Measurements from ENCODE around the gene DPEP1.
"Not testable (repeated sequence)": the region's sequence is repeated elsewhere in the genome, so short reads cannot be mapped to it uniquely, and the experiment has no call there.

DPEP1 gene

DNA sequence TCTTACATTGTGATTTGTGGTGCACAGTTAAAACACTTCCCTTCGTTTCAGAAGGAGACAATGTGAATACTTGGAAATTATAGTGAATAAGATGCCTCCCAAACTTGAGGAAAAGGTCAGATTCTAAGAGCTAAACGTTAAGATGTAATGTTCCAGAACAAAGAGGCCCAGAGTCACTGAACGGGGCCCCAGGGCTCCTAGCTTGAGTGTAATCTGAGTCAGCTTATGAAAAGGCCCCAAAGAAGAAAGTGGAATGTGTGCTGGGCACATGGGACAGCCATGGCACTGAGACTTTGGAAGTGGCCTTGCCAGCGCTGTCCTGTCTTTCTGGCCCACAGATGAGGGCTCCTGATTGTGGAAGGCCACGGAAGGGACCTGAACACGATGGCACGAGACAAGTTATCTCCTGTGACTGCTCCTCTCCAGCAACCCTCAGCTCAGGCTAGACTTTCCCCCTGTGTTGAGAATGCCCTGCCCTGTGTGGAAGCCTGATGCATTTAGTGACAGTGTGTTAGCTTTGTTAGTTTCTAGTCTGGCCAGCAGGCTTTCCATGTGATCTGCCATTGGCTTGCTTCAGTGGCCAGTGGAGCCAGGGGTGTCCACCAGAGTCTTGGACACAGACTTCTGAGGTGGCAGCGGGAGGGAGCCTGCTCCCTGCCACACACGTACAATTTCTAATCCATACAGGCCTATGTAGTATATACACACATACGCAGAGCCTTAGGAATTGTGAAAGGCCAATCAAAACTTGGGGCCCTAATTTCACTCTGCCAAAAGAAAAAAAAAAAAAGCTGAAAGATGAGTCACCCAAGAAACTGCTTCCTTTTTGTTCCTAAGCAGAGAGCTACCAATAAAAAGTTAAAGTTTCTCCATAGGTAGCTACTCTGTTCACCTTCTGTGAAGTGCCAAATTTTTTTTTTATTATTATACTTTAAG, 57.3 kb downstream of the DPEP1 start:
- TF ChIP-seq, protein P1, sequence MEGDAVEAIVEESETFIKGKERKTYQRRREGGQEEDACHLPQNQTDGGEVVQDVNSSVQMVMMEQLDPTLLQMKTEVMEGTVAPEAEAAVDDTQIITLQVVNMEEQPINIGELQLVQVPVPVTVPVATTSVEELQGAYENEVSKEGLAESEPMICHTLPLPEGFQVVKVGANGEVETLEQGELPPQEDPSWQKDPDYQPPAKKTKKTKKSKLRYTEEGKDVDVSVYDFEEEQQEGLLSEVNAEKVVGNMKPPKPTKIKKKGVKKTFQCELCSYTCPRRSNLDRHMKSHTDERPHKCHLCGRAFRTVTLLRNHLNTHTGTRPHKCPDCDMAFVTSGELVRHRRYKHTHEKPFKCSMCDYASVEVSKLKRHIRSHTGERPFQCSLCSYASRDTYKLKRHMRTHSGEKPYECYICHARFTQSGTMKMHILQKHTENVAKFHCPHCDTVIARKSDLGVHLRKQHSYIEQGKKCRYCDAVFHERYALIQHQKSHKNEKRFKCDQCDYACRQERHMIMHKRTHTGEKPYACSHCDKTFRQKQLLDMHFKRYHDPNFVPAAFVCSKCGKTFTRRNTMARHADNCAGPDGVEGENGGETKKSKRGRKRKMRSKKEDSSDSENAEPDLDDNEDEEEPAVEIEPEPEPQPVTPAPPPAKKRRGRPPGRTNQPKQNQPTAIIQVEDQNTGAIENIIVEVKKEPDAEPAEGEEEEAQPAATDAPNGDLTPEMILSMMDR (IDR thresholded peaks at IDR 0.05; ENCODE audit: low read depth, low read length), result no peak
- H3K4me3 ChIP-seq (ENCODE audit: low read depth, low read length), result no peak overlapping the region

DNA sequence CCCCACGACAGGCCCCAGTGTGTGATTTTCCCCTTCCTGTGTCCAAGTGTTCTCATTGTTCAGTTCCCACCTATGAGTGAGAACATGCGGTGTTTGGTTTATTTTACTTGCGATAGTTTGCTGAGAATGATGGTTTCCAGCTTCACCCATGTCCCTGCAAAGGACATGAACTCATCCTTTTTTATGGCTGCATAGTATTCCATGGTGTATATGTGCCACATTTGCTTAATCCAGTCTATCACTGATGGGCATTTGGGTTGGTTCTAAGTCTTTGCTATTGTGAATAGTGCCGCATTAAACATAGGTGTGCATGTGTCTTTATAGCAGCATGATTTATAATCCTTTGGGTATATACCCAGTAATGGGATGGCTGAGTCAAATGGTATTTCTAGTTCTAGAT, 58.1 kb downstream of the DPEP1 start:
- H3K4me3 ChIP-seq (ENCODE audit: low read depth, low read length), result not testable (repeated sequence)

DNA sequence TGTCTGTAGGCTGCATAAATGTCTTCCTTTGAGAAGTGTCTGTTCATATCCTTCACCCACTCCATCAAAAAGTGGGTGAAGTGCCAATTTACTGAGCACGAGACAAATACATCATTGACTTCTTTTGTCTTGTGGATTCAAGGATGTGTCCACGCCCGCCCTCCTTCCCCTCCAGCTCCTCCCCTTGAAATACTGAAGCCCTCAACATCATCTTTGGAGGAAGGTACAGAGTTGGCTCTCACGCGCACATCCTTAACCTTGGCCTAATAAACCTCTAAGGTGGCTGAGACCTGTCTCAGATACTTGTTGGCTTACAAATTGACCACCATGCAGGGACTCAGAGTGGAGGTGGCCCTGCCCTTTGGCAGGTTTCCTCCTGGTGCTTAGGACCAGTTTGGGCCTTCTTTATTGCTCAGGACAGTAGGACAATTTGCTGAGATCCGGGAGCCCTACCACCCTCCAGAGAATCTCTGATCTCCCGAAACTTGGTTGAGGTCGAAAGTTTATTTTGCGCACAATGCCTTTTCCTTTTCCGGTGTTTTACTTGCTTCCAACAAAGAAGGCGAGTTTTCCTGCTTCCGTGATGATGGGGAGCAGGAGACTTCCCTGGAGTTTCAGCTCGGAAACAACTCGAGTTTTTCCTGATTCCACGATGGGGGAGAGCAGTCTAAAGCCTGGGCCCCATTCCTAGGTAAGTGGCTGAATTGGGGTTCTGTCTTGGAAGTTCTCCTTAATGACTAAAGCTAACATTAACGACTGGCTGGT, 58.9 kb downstream of the DPEP1 start:
- TF ChIP-seq, protein P1 (IDR thresholded peaks at IDR 0.05; ENCODE audit: low read depth, low read length), result no peak
- no peak overlapping the region for H3K4me3 ChIP-seq (ENCODE audit: low read depth, low read length)

DNA sequence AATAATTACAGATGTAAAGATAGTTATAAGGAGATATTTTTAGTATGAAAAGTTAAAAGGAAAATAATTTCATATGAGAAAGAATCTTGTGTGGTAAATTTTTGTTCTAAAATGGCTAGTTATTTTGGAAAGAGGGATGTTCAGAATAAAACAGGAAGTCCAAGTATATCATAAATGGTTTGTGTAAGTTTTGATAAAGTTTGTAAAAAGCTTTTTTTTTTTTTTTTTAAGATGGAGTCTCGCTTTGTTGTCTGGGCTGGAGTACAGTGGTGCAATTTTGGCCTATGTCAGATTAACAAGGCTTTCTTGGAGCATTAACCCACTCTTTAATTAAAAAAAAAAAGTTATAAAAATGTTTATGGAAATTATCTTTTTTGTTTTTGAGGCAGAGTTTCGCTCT, 64.8 kb downstream of the DPEP1 start:
- H3K4me3 ChIP-seq (ENCODE audit: low read depth, low read length), result no peak overlapping the region
- TF ChIP-seq, protein P1 (IDR thresholded peaks at IDR 0.05; ENCODE audit: low read depth, low read length), result no peak

DNA sequence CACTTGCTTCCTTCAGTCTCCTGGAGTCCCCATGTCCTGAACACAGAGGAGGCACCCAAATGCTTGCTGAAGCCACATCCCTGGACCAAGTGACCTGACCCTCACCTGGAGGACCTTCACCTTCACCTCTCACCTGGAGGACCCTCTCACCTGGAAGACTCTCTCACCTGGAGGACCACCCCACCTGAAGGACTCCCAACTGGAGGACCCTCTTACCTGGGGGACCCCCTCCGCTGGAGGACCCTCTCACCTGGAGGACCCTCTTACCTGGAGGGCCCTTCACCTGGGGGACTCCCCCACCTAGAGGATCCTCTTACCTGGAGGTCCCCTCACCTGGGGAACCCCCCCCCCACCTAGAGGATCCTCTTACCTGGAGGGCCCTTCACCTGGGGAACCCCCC, 72.5 kb downstream of the DPEP1 start:
- no peak overlapping the region for H3K4me3 ChIP-seq (ENCODE audit: low read depth, low read length)
- TF ChIP-seq, protein P1 (IDR thresholded peaks at IDR 0.05; ENCODE audit: low read depth, low read length), result no peak

DNA sequence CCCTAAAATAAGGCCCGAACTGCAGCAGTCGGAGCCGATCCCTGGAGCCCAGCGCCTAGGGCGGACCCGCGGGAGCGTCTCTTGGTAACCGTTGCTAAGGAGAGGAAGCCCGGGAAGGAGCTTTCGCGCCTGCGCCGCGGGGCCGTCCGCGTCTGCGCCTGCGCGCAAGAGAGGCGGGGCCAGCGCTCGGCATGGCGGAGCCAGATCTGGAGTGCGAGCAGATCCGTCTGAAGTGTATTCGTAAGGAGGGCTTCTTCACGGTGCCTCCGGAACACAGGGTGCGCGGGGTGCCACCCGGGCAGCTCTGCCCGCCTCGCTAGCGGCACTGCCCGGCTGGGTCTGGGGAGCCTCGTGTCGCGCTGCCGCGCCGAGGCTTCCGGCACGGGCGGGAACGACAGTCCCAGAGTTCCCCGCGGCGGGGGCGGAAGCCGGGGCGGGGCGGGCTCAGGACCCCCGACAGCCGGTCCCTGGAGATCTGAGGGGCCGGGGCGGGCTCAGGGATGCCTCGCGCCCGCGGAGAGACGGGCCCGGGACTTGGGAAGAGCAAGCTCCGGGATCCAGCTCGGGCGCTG, 73.2 kb downstream of the DPEP1 start, which contains the start of gene CDK10:
TSS of gene CDK10 (plus strand) at position 170 of the 572 bp plus-strand sequence. CDS start at position 192, 22 bp downstream.
- peak within 1 kb of the TSS; percentile 82 for H3K4me3 ChIP-seq (ENCODE audit: low read depth, low read length)
- TF ChIP-seq, protein P1 (IDR thresholded peaks at IDR 0.05; ENCODE audit: low read depth, low read length), result no peak

DNA sequence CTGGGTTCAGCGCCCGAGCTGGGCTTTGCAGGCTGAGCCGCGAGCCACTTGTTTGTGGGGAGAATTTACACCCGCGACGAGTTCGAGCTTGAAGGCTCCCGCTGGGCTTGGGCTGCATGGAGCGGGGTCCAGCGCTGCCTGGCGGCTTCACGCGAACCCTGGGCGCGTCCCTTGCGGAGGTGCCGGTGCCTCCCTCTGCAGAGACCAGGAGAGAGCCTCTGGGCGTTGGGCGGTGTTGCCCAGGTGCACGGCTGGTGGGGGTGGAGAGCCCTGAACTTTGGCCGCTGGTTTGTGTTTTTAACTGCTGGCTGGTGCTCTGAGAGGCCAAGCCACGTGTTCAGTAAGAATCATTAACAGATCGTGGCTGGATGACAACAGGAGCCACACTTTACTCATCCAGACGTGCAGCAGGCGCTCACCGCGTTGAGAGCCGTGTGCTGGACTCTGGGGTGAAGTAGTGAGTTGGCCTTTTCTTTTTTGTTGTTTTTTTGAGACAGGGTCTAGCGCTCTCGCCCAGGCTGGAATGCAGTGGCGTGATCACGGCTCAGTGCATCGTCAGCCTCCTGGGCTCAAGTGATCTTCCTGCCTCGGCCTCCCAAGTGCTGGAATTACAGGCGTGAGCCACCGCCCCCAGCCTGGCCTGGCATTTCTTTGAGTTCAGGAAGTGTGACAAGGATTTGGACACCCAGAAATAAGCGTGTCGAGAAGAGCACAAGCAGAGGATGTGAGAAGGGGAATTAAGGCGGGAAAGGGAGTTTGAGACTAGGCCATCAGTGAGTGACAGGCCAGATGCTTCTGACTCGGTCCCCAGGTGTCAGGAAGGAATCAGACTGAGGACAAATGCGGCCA, 73.9 kb downstream of the DPEP1 start:
- H3K4me3 ChIP-seq (ENCODE audit: low read depth, low read length), result peak overlapping the region; percentile 82
- TF ChIP-seq, protein P1 (IDR thresholded peaks at IDR 0.05; ENCODE audit: low read depth, low read length), result no peak

Data from WI38 (cell line).